Measurements from ENCODE around the gene ZNF343.

DNA sequence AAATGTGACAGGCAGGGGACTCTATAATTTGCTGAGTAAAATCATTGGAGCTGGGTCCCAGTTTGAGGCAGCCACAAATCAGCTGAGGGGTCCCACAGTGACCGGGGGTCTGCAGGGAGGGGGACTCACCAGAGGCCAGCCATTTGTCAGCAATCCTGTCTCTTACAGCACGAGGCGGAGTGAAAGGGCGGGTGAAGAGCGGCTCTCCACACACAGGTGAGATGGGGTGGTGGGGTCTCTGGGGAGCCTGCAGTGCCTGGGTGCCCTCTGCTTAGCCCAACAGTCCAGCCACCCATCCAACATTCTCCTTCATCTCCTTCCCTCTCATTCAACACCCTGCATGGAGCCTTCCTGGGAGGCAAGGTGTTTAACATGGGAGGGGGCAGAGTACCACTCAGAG lies 28.4 kb upstream of the ZNF343 start:
- TF ChIP-seq, protein P1, sequence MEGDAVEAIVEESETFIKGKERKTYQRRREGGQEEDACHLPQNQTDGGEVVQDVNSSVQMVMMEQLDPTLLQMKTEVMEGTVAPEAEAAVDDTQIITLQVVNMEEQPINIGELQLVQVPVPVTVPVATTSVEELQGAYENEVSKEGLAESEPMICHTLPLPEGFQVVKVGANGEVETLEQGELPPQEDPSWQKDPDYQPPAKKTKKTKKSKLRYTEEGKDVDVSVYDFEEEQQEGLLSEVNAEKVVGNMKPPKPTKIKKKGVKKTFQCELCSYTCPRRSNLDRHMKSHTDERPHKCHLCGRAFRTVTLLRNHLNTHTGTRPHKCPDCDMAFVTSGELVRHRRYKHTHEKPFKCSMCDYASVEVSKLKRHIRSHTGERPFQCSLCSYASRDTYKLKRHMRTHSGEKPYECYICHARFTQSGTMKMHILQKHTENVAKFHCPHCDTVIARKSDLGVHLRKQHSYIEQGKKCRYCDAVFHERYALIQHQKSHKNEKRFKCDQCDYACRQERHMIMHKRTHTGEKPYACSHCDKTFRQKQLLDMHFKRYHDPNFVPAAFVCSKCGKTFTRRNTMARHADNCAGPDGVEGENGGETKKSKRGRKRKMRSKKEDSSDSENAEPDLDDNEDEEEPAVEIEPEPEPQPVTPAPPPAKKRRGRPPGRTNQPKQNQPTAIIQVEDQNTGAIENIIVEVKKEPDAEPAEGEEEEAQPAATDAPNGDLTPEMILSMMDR (IDR thresholded peaks at IDR 0.05; ENCODE audit: low read depth, low read length) = no peak
- TF ChIP-seq, protein P2, sequence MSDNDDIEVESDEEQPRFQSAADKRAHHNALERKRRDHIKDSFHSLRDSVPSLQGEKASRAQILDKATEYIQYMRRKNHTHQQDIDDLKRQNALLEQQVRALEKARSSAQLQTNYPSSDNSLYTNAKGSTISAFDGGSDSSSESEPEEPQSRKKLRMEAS (IDR thresholded peaks at IDR 0.05; ENCODE audit: low read depth, low read length) = no peak

All from NB4 (cell line).